Gastrocnemius medialis (tissue), 4 donors: ENCODE measurements around the gene HPS5. TPM values are rescaled to one million over a fixed set of nuclear protein-coding genes. Genes with fewer than 3 reads are reported as not detected.

Source experiments
- ATAC-seq, 2 donors: fragments of 150-250 bp; one replicate each; pipeline ENCODE4 v1.9.1; 2016
- DNase-seq, 2 donors: peaks; one replicate each; pipeline ENCODE4 v3.0.0-alpha.2; 2019
- H3K27ac ChIP-seq, 4 donors: fragments of 200-600 bp; sonication (generic); 1 replicate in 1 of 4; 2 replicates in 3 of 4; pipeline ENCODE4 v1.5.1; 2016 to 2018; ENCODE audit warnings: mild to moderate bottlenecking in 2 of 4, moderate library complexity in 1 of 4
- H3K27me3 ChIP-seq, 3 donors: fragments of 200-600 bp; sonication (generic) in 2 of 3; 1 replicate in 1 of 3; 2 replicates in 2 of 3; pipeline versions ENCODE4 v1.5.1 to v1.6.0; 2016 to 2019; ENCODE audit warnings: mild to moderate bottlenecking in 1 of 3, moderate library complexity in 1 of 3
- H3K36me3 ChIP-seq, 2 donors: fragments of 200-600 bp; sonication (generic) in 1 of 2; one replicate each; pipeline ENCODE4 v1.5.1; 2017 to 2018
- H3K4me1 ChIP-seq, 2 donors: fragments of 200-600 bp; sonication (generic) in 1 of 2; one replicate each; pipeline ENCODE4 v1.5.1; 2016 to 2017; ENCODE audit warnings: mild to moderate bottlenecking in 2 of 2
- H3K4me3 ChIP-seq, 4 donors: fragments of 200-600 bp; sonication (generic) in 3 of 4; 1 replicate in 1 of 4; 2 replicates in 3 of 4; pipeline ENCODE4 v1.5.1; 2016 to 2019; ENCODE audit warnings: mild to moderate bottlenecking in 2 of 4
- H3K9me3 ChIP-seq, 3 donors: fragments of 200-600 bp; sonication (generic) in 2 of 3; 1 replicate in 1 of 3; 2 replicates in 2 of 3; pipeline ENCODE4 v1.5.1; 2016 to 2019
- CTCF ChIP-seq, 5 experiments: fragments of 450-650 bp in 3 of 5; fragments of 200-600 bp in 2 of 5; sonication (generic) in 2 of 5; IDR thresholded peaks in 4 of 5; conservative IDR thresholded peaks in 1 of 5; 1 replicate in 4 of 5; 2 replicates in 1 of 5; pipeline ENCODE4 v1.5.1; 2016 to 2019; ENCODE audit warnings: antibody characterized with exemption in 5 of 5, mild to moderate bottlenecking in 3 of 5, moderate library complexity in 3 of 5
- POLR2A ChIP-seq, 2 donors: fragments of 450-650 bp; IDR thresholded peaks; one replicate each; pipeline ENCODE4 v1.6.1; 2017; ENCODE audit warnings: antibody characterized with exemption in 2 of 2, mild to moderate bottlenecking in 2 of 2, moderate library complexity in 2 of 2
- in situ Hi-C, 4 donors: fragments of 200-750 bp; cut with MboI; loops; one replicate each; pipeline versions ENCODE4 v1.15.0 to v1.8.0; 2017; ENCODE audit warnings: low sequenced_read_pairs in 4 of 4
- intact Hi-C: fragments of 100-400 bp; cut with DNase I; formaldehyde crosslinking; loops from one replicate; pipeline ENCODE4 v1.15.1; 2023; ENCODE audit warnings: low total_unique reads
- total RNA-seq, 4 donors: library from RNA; depleted of rRNA; stranded (reverse); fragments of >200 nt; gene quantifications; one replicate each; pipeline versions ENCODE4 v1.1.0 to v1.2.3, GENCODE V29; 2016

The HPS5 gene
- total RNA-seq, 4 donors from 2014 or later, result 5.3 to 13.1 (median 9.7) TPM

GRCh38 chr11:18312663-18313420, 9.1 kb downstream of the HPS5 start:
- ATAC-seq, result no peak
- H3K27ac ChIP-seq, result no peak overlapping the region

GRCh38 chr11:18312012-18312411, 9.9 kb downstream of the HPS5 start:
- intact Hi-C loops, result no loop called here
- in situ Hi-C loops, result no loop called here
- peaks cover 3 to 47% of the 10 kb centered on the region in 2 donors for H3K36me3 ChIP-seq

More at GRCh38 chr11:18312663-18313420, 9.1 kb downstream of the HPS5 start:
- Histone ChIP-seq H3K36me3 (peaks cover 3 to 40% of the 10 kb centered on the region in 2 donors), H3K4me1 (no peaks in the 10 kb centered on the region), H3K27me3 (no peaks in the 10 kb centered on the region), H3K9me3 (no peaks in the 10 kb centered on the region), H3K4me3 (no peak overlapping the region)
- intact Hi-C loops (no loop called here), in situ Hi-C loops (no loop called here)
- no peak for TF ChIP-seq POLR2A (IDR thresholded peaks at IDR 0.05)
- TF ChIP-seq CTCF (IDR thresholded peaks at IDR 0.05 in 4 of 5, conservative IDR thresholded peaks at IDR 0.05 in 1 of 5), result no peak
- no peak for DNase-seq

GRCh38 chr11:18310800-18311340, 11.1 kb downstream of the HPS5 start:
- TF ChIP-seq POLR2A (IDR thresholded peaks at IDR 0.05) (no peak), CTCF (IDR thresholded peaks at IDR 0.05 in 4 of 5, conservative IDR thresholded peaks at IDR 0.05 in 1 of 5) (no peak)

More at GRCh38 chr11:18312012-18312411, 9.9 kb downstream of the HPS5 start:
- TF ChIP-seq CTCF (IDR thresholded peaks at IDR 0.05 in 4 of 5, conservative IDR thresholded peaks at IDR 0.05 in 1 of 5) (no peak), POLR2A (IDR thresholded peaks at IDR 0.05) (no peak)
- H3K9me3 ChIP-seq, result no peaks in the 10 kb centered on the region
- no peaks in the 10 kb centered on the region for H3K27me3 ChIP-seq
- no peak overlapping the region for H3K4me3 ChIP-seq
- H3K27ac ChIP-seq, result no peak overlapping the region
- DNase-seq (no peak), ATAC-seq (no peak)
- H3K4me1 ChIP-seq, result no peaks in the 10 kb centered on the region

GRCh38 chr11:18309691-18310090, 12.2 kb downstream of the HPS5 start:
- in situ Hi-C loops (no loop called here), intact Hi-C loops (no loop called here)
- H3K27me3 ChIP-seq, result no peaks in the 10 kb centered on the region
- no peaks in the 10 kb centered on the region for H3K4me1 ChIP-seq
- ATAC-seq (no peak), DNase-seq (no peak)
- no peaks in the 10 kb centered on the region for H3K9me3 ChIP-seq
- H3K4me3 ChIP-seq, result no peak overlapping the region
- TF ChIP-seq POLR2A (IDR thresholded peaks at IDR 0.05), result no peak
- no peak overlapping the region for H3K27ac ChIP-seq
- H3K36me3 ChIP-seq, result peaks cover 5 to 66% of the 10 kb centered on the region in 2 donors

More at GRCh38 chr11:18310800-18311340, 11.1 kb downstream of the HPS5 start:
- in situ Hi-C loops, result no loop called here
- Histone ChIP-seq H3K36me3 (peaks cover 3 to 57% of the 10 kb centered on the region in 2 donors), H3K27me3 (no peaks in the 10 kb centered on the region), H3K4me3 (no peak overlapping the region), H3K9me3 (no peaks in the 10 kb centered on the region), H3K27ac (no peak overlapping the region), H3K4me1 (no peaks in the 10 kb centered on the region)
- no peak for DNase-seq
- ATAC-seq, result no peak
- intact Hi-C loops, result no loop called here

GRCh38 chr11:18308242-18308641, 13.7 kb downstream of the HPS5 start:
- DNase-seq (no peak), ATAC-seq (no peak)
- in situ Hi-C loops (no loop called here), intact Hi-C loops (no loop called here)
- Histone ChIP-seq H3K27ac (no peak overlapping the region), H3K4me1 (no peaks in the 10 kb centered on the region), H3K27me3 (no peaks in the 10 kb centered on the region), H3K36me3 (peaks cover 5 to 81% of the 10 kb centered on the region in 2 donors), H3K9me3 (no peaks in the 10 kb centered on the region), H3K4me3 (no peak overlapping the region)
- no peak for TF ChIP-seq CTCF (IDR thresholded peaks at IDR 0.05 in 4 of 5, conservative IDR thresholded peaks at IDR 0.05 in 1 of 5)
- no peak for TF ChIP-seq POLR2A (IDR thresholded peaks at IDR 0.05)
